HG02623 (cell line): ENCODE data around the gene EPB41L4A.

Source experiments
- ATAC-seq: cut with Tn5 transposase; IDR thresholded peaks from one replicate; pipeline ENCODE4 v1.9.1; 2021; ENCODE audit warnings: moderate library complexity; ENCODE audit not compliant: unreplicated experiment

EPB41L4A gene

DNA sequence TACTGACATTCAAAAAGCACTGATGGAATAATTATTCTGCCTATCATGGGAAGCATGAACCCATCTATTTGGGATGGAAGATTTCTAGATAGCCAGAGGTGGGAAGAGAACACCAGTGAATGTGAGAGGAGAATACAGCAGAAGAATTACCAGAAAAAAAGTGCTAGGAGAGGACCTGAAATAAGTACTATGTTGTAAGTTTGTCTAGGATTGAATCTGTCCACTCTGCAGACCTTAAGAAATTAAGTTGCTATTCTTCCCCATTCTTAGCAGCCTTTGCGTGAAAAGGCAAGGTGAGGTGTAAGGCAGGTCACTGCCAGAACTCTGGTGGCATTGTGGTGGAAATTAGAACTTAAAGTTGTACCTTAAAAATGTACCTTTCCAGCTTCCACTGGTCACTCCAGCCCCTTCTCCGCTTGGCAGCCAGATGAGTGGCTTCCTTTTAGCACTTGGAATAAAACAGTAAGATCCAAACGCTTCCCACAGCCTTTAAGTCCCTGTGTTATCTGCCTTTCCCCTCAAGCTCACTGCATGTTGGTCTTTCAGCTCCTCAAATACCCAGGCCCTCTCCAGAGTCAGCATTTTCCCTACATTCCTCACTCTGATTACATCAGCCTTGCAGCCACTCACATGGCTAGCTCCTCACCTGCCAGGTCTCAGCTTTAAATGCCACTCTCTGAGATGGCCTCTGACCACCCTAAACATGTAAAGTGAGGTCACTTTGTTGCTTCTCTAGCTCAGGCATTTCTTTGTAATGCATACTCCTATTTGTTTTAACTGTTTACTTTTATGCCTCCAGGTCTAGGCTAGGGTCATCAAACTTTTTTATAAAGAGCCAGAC lies 253.0 kb downstream of the EPB41L4A start:
- ATAC-seq = no peak

DNA sequence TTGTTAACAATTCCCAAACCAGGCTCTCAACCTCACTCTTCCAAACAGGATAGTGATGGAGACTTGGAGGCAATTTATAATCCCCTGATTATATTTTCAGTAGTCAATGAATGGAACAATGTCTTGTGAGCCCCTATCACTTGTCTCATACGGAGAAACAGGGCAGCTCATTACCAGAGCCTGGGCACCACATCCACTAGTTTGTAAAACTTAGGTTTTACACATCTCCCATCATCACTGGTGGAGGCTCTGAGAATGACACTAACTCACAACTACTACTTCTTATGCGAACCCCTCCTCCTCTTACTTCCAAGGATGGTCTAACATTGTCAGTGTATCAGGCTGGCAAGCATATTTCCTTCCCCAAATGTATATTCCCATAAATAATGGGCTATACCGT lies 253.7 kb downstream of the EPB41L4A start:
- no peak for ATAC-seq

DNA sequence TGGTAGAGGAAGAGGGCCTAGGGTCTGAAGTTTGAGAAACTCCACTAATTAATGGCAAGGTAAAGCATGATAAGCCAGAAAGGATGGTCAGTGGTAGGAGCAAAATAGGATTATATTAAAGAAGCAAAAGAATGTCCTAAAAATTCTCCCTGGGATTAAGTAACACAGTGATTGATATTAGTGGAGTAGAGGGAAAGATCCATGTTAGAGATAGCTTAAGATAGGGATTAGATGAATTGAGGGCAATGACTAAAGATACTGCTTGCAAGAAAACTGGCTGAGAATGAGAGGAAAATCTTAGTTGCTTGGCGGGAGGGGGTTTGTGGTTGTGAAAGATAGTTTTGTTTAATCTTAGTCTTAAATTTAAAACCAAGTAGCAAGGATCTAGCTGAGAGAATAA lies 255.6 kb downstream of the EPB41L4A start:
- ATAC-seq = no peak

DNA sequence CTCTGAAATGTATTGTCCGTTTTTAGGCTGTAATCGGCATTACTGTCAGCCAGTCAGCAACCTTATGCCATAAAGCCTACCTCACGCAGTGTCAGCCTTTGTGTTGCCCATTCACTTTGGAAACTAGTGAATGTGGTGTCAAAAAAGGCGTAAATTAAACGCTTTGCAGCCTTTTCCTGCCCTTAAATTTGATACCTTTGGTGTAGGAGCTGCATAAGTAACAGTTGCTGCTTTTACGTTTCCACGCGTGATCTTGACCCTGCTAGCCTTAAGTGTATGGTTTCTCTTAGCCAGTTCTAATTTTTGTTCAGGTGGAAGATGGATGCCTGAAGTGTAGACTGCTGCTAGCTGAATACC lies 257.7 kb downstream of the EPB41L4A start:
- no peak for ATAC-seq

DNA sequence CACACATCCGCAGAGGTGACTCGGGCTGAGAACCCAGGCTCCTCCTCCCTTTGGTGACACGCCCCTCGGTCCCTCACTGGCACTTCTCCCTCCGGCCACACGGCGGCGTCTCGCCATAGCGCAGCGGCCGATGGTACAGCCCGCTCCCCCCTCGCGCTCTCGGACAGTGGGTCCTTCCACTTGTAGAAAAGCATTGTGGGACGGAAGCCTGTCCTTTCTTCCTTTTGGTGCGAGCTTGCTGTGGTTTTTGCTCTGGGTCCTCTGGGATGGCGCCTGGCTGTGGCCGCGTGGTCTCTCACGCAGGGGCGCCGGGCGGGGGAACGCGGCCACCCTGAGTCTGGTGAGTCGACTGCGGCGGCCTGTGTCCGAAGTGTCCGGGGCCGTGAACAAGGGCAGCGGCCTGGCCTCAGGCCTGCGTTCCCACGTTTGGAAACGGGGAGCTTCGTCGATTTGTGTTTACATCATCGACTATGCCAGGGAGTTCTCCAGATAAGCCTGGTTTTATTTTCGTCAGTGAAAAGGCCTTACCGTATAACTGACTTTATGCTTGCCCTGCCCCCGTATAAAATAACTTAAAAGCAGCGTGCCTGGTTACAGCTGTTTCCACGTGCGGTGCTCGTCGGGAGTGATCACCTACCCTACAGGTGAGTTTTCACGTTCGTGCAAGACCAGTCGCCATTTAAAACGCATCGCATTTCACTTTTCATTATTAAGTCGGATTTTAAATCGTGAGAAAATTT lies 258.3 kb downstream of the EPB41L4A start:
- peak; percentile 96 for ATAC-seq

DNA sequence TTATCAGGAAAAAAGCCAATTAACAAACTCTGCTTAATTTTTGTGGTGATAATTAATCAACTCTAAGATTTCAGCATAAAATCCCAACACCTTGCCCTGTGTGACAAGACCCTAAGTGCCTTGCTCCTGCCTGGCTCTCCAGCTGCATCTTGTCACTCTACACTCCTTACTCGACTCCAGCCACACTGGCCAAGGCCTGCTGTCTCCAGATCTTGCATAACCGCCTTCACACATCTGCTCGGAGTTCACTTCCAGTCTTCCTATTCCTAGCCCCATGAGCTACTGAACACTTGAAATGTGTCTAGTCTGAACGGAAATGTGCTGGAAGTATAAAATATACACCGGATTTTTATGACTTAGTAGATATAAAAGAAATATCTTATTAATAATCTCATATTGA lies 259.6 kb downstream of the EPB41L4A start:
- ATAC-seq = no peak

DNA sequence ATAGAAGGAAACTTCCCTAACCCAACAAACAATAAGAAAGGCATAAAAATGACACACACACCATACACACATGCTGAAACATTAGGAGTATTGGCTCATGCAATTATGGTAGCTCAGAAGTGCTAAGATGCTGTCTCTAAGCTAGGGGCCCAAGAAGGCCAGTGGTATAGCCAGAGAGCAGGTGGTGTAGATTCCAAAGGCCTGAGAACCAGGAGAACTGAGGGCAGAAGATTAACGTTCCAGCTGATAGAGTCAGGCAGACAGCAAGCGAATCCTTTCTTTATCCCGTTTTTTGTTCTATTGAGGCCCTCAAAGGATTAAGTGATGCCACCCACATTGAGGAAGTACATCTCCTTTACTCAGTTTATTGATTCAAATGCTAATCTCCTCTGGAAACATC lies 262.9 kb downstream of the EPB41L4A start:
- no peak for ATAC-seq

DNA sequence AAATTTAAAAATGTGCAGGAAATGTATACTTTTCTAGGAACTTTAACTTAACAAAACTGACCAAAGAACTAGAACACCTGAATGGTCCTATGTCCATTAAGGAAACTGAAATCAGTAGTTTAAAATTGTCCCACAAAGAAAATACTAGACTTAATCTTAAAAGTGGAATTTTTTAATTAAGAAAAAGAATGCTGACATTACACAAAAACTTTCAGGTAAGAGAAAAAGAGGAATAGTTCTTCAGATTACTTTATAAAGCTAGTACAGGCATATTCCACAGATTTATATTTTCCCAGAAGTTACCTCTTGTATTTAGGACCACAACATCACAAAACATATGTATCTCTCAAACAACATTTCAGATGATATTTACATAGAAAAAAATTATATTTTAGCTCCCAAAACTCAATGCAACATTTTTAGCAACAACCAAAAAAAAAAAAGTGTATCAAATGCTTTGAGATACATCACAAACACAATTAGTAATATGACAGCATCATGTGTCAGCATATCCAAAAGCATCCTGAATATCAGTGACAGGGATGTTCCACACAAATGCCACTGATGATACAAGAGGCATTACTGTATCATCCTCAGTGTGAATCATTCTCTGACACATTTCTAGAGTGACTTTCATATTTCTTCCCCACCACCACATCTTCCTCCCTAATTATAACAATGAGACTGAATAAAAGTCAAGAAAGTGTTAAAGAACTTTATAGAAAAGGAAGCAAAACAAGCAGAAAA lies 264.0 kb downstream of the EPB41L4A start:
- ATAC-seq = no peak

DNA sequence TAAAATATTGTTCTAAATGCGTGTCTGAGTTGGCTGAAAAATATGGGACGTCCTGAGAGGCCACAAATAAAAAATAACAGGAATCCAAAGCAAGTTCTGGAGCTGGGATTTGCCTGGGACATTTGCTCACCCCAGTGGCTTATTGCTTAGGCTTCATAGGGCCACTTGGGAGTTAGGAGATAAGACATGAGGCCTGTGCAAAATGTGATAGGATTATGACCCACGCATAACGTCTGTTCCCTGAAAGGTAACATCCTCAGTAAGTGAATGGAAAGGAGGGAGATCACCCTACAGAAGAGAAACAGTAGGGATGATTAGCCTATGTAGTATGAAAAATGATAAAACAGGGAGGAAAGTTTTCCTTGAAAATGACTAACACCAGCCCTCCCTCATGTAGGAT lies 269.4 kb downstream of the EPB41L4A start:
- ATAC-seq = no peak

DNA sequence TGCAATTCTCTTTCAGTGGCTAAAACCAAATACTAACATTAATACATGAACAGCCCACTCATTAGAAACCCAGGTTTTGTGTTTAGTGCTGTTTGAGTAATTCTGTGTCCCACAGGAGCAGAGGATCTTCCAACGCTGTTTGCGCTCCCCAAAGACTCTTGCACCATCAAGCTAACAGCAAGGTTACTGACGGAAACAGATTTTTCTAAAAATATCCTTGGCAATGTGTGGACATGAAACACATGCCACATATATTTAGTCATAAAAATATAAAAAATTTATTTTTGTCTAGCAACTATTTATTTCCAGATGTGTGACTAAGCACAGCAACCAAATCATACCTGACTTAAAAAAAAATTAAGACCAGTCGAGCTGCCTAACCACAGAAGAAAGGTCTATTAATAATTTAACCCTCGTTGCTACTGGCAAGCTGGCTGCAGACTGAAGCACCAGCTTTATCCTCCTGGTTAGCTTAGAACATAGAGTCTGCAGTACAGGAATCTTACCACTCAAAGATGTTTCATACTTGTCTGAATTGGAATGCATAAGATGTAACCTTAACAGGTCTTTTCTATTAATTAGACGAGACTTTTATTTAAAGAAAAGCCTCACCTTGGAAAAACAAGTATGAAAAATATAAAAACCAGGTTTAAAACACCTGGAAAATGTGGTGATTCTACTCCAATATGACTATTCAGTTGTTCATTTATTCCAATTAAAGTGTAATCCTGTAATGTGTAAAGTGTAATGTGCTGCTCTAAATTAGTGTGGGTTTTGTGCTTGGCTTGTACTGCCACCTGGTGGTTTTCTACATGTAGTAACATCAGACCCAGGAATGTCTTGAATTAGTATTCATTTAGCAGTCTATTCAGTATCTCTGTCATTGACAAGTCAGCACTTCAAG lies 272.5 kb downstream of the EPB41L4A start:
- peak; percentile 65 for ATAC-seq

DNA sequence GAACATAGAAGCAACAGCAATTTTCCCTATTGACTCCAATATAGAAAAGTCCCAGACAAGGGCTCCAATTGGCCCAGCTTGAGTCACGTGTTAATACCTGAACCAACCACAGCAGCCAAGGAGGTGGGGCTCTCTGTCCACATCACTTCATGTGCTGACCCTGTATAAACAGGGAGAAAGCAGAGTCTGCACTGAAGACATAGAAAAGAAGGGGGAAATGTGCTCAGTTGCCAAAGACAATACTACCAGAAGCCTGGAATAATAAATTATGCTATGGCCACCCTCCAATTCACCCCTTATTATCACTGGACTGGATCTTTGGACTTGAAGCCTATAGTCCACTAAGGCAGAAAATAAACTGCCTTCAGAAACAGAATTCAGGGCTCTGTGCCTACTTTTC lies 275.4 kb downstream of the EPB41L4A start:
- no peak for ATAC-seq

DNA sequence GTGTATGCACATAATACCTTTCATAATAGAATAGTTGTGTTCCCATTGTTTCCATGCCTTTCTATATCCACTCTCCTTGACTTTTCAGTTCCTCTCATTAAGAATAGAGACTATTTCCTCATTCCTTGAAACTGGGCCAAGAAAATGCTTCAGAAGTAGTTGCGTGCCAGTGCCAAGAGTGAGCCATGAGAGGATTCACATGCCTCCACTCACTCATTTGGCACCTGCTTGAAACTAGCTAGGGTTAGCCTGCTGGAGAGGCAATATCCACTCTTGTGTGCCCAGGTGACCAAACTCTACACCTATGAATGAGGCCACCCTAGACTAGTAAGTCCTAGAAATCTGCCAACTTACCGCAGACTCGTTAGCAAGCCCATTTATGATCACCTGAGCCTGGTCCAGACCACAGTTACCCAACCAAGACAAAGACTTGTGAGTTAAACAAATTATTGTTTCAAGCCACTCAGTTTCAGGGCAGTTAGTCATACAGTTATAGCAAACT lies 276.3 kb downstream of the EPB41L4A start:
- peak; percentile 24 for ATAC-seq

DNA sequence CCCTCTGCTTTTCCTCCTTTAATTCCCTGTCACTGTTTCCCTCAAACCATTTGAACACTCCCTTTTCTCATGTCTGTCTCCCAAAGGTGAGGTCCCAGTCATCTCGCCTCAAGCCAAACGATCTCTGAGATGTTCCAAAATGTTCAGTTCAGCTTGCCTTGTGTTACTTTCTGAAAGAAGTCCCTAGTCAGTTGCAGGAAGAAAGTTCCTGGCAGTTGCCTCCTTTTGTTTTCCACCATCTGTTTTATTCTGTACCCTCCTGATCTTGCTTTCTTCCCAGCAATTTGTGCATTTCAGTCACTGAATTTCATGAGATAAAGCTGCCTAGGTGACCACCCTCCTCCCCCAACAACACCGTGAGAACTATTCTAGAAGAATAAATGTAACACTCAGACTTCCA lies 277.5 kb downstream of the EPB41L4A start:
- ATAC-seq = no peak

DNA sequence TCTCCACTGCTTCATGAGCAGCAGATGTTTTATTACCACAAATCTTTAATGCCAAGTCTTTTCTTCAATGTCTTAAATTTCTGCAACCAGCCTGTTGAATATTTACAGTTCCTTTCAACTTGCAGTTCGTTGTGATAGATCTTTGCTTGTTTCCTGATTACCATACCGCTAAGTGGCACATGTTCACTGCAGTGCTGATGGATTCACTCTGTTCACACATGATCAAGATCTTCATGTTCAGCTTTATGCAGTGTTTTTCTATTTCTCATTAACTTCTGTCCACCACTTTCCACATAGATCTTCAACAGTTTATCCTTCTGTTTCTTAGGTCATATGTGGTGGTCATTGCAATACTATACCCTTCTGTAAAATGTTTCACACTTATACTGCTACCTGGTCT lies 280.6 kb downstream of the EPB41L4A start:
- no peak for ATAC-seq

DNA sequence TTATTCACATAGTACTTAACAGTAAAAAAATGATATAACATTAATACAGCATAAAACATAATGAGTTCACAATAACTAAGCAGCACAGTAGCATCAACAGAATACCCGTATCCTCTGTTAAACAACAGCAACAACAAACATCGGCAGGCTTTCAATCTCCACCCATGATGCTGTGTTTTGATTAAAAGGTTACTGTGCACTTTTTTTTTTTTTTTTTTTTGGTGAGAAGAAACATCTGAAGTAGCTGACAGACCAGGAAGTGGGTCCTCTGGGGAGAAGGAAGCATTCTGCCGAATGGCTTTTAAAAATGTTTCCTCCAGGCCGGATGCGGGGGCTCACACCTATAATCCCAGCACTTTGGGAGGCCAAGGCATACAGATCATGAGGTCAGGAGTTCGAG lies 282.3 kb downstream of the EPB41L4A start:
- ATAC-seq = no peak

DNA sequence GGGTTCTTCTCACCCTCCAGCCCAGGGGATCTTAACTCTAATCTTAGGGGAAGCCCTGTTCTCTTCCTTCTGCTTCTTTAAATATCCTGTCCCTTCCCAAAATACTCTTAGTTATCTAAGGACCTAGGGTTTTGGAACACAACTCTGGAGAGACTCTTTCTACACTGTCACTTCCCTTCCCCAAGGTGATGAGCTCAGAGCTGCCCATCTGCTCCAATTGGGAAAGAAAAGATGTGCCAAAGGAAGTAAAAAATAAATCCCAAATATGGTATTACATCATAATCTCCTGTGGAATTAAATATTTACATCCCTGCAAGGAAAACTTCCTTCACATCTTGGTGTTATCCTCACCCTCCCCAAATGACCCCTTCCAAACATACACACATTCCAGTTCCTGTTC lies 291.2 kb downstream of the EPB41L4A start:
- ATAC-seq = no peak

DNA sequence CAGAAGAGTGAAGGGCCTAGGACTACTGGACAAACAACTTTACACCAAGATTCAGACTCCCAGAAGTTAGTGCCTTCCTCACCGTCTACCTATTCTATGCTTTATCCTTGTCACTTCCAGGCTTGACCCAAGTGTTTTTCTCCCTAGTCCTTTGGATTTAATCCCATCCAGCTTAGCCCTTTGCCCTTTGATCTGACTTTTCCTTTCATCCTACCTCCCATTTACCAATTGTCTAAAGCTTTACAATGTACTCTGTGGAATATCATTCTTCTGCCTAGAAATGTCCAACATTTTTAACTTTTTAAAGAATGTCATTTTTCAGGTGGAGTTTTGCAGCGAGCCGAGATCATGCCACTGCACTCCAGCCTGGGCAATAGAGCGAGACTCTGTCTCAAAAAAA lies 292.1 kb downstream of the EPB41L4A start:
- ATAC-seq = no peak

DNA sequence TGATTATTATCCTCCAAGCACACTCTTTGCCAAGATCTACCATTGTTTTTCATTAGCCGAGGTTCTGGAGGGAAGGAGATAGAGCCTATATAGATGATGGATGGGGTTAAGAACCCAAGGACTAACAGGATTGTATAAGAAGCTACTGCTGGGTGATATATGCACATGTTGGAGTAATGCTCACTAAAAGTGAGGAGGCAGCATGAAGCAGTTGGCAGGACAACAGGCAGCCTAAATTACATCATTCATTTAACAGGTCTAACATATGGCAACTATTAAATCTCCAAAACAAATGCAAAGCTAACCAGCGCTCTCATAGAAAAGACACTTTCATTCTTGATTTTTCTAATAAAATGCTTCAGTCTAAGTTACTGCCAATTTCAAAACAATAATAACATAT lies 293.2 kb downstream of the EPB41L4A start:
- ATAC-seq = no peak

DNA sequence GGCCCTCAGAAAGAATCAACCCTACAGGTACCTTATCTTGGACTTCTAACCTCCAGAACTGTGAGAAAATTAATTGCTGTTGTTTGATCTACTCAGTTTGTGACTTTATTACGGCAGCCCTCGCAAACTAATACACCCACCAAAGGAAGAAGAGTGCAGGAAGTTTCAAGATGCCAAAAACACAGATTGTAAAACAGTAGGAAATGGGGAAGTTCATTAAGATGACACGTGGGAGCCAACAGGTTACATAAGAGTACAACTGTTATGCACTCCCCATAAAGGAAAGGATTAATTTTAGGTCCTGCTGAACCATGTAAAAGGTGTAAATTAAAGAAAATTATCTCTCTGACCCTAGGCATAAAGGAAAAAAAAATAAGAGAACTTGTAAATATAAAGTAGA lies 294.3 kb downstream of the EPB41L4A start:
- ATAC-seq = no peak

DNA sequence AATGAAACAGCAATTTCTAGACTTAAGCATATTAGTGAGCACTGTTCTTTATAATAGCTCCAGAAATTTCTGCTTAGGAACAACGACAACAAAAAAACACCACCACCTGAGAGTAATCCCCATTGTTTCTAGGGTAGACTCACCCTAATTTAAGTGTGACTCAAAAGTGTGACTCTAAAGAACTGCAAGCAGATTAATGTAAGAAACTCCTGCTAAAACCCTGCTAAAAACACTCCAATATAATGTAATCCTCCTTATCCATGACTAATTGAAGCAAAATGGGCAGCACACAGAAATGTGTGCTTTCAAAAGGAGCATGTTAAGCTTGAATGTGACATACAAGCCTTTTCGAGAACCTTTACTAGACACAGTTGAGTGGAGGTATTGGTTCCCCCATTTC lies 296.0 kb downstream of the EPB41L4A start:
- ATAC-seq = no peak

DNA sequence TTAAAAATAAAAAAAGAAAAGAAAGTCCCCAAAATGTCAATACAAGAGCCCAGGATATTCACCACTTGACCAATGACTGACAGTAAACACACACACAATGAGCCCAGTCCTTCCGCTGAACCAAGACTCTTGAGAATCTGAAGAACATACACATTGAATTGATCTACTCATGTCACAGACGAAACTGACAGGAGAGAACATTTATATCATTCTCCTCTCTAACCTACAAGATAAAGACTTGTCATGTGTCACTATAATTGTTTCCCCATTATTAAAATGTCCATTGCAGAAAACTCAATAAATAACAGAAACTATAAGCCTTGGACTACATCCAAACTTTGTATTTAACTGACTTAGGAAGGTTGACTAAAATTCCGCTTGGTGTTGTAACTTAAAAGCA lies 296.7 kb downstream of the EPB41L4A start:
- ATAC-seq = no peak
